Hematopoietic multipotent progenitor cell treated with erythropoietin and hydrocortisone succinate and interleukin-3 and kit ligand, for 6 days (in vitro differentiated cells): ENCODE measurements around the gene NRXN2.
A peak's percentile ranks its signal among the peaks of the same experiment; 100 is the strongest.

Experiments
- DNase-seq: peaks from one replicate; pipeline ENCODE4 v3.0.0-alpha.2; 2015

Gene NRXN2

DNA sequence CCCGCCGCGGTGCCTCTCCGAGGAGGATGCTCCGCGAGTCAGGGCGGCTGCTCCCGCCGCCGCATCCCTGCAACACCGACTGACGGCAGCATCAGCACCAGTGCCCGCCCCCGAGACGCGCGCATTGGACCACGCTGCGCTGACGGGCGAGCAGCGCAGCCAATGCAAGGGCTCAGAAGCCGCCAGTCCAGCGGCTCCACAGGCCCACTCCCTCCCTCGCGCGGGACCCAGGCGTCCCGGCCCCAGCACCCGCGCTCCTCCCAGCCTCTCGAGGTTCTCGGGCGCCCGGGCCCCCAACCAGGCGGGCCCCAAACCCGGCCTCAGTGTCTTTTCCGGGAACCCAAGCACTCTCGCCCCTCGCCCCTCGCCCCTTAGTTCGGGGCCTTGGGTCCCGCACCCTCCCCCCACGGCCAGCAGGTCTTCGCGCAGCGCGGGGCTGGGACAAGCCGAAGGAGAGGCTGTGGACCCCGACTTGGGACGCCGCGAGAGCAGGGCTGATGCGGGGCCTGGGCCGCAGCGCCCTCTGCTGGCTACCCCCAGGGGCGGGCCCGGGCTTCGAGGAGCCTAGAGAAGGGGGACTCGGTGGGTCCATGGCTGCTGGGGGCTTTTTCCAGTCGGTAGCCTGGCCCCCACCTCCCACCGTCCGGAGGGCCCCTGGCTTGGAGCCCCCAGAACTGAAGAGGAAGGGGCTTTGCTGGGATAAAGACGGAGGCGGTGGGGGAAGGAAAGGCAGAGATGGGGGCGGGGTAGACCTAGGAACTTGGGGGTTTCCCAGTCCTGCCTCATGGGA lies at the start of gene NRXN2:
Gene NRXN2, minus strand, starts transcription at position 81 of the 790 bp plus-strand sequence. CDS start 9,498 bp downstream, outside the sequence.
- DNase-seq = peak; percentile 83

DNA sequence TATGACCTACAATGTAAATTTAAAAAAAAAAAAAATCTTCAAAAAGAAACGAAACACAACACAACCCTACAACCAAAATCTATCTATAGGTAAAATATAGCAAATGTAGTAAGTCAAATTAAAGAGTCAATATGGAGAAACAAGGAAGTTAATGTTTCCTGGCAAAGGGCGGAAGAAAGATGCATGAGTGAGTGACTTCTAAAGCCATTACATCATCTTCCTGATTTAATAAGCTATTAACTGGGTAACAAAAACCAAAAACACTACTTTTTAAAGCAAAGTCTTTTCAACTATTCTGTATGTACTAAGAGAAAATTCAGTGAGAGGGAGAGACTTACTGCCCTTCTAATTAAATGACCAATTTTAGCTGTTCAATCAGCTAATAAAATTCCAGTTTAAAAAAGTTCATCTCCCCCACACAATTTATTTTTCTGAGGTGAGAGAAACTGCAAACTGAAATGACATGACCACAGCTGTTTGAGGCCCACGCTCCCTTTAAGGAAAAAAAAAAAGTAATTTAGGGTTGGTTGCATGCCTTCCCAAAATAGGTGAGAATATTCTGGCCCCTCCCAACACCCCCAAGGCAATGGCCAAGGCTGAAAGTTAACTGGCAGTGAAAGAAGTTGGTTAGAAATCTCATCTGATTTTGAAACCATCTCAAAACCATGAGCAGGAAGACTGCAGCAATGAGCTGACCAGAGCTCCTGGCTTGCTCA lies 49.5 kb upstream of the NRXN2 start:
- peak; percentile 48 for DNase-seq

DNA sequence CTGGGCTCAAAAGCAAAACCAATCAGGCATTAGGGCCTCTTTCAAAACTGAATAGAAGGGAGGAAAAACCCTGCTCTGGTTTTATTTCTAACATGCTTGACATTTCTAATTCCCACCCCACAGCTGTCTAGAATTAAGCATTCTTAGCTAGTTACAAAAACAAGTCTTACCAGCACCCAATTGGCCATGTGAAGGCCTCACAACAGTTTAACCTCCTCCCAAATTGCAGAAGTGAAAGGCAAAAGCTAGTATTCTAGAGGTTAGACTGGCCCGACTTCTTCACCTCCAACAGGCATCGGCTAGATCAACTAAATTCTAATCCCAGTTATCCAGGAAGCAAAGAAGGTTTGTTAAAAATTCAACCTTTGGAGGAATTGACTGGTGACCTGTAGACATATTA lies 48.9 kb upstream of the NRXN2 start:
- DNase-seq = no peak

DNA sequence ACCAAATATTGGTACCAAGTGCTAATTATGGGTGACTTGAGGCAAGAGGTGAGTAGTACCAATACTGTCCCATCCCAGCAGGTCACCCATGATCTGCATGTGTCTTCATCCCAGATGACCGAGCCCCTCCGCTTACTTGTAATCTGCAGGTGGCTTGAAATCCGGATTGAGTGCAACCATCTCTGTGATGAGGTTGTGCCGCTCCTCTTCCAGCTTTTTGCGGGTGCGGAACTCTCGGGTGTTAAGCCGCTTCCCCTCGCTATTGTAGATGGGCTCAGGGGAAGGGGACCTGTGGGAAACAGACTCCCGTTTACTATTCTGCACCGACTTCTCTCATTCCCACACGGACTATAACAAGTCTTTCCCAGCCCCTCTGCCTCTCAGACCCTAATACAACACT lies 47.1 kb upstream of the NRXN2 start:
- DNase-seq = no peak

DNA sequence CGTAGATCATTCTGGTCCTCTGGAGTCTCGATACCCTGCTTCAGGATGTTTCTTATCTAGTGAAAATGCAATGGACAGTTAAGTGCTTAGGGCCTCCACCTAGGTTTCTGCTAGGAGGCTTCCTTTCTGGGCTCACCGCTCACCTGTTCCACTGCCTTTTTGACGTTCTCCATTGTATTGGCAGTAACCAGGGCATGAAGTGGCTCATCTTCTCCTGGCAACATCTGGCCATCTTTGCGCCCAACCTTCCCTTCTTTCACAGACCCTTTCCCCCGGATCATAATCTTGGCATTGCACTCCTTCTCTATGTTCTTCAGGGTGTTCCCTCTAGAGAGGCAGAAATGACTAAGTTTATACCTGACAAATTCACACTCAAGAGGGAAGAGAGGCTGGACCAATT lies 46.3 kb upstream of the NRXN2 start:
- DNase-seq = no peak

DNA sequence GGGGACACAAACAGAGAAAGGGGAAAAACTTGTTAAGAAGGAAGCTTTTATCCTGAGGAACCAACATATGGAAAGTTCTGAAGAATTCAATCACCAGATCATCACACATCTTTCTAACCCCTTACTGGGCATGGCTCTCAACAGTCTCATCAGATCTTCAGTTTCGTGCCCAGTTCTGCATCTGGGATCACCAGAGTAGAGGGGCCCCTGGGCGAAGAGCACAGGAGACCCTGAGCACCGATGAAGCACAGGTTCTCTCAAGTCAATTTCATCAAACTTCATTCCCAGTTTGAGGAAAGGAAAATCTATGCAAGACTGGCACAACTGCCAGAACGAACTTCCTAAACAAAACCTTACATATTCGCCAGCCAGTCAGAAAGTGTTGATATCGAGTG lies 45.3 kb upstream of the NRXN2 start:
- DNase-seq = no peak

DNA sequence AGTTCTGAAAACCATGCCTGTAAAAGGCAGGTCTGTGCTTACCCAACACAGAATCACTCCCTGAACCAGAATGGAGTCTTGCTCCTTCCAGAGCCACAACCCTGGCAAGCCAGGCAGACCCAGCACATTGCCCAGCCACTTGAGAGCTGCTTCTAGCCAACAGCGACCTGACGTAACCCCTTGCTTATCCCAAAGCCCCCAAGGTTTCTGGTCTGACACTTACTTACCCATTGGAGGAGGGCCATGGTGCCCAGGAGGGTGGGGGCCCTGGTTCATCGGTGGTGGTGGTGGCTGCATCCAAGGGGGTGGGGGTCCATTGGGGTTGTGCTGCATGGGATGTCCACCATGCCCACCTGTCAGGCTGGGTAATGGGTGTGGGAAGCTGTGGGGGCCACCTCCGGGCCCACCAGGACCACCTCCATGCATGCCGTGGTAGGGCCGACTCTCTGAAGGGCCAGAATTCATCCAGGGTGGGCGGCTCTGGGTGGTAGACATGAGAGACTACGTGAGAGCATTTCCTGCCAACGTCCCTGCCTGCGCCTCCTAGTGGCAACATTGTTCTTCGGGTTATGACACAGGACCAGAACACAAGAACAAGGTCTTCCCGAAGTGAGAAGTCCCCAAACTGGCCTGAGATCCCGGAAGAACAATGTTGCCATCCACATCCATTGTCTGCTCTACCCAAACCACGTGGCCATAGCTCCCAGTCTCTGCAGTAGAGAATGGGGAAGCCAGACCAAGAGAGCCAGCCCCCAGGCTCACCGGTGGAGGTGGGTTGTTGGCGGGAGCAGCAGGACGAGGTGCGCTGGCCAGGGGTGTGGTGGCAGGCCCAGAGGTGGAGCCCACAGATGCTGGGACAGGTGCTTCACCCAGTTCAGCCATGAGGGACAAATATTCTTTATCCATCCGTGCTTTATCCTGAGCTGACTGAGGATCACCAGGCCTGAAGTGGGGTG lies 44.6 kb upstream of the NRXN2 start:
- peak; percentile 91 for DNase-seq

DNA sequence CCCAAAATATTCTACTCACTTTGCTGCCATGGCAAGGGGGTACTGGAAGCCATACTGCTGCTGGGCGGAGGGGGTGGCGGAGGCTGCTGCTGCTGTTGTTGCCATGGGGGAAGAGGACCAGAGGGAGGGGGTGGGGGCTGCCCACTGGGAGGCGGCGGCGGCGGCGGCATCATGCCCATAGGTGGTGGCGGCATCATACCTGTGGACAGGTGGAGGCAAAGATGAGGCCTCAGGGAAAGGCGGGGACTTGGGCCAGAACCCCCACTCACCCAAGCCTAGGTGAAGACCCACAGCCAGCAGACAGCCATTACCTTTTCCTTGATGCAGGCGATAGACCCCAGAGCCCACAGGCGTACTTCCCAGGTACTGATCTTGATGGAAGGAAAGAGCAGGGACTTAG lies 43.9 kb upstream of the NRXN2 start:
- no peak for DNase-seq

DNA sequence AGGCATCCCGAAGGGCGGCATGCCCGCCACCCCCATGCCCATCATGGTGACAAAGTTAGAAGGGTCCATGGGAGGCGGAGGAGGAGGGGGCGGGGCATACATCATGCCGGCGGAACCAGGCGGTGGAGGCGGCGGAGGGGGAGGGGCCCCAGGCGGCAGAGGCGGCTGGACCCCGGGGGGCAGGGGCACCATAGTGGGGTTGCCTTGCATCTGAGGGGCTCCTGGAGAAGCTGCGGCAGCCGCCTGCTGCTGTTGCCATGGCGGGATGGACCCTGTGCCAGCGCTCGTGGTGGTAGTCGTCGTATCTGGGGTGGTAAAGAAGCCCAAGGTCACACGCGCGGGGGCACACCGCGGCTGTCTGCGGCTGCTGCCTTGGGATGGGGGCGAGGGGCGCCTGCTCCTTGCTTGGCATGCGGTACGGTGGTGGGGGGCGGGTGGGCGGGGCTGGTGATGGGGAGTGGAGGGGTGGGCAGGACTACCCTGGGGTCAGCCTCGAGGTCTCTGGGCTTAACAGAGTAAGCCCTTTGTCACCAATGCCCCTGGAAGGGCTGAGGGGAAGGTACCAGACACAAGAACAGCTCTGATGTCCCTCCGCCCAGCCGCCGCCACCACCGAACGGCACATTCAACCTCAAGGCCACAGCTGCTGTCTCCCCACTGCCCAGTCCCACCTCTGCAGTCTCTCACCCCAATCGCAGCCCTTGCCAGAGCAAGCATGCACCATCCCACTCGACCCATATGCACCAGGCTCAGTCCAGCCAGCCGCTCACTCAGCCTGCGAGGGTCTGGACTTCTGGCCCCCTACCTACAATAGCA lies 43.1 kb upstream of the NRXN2 start:
- DNase-seq = no peak

DNA sequence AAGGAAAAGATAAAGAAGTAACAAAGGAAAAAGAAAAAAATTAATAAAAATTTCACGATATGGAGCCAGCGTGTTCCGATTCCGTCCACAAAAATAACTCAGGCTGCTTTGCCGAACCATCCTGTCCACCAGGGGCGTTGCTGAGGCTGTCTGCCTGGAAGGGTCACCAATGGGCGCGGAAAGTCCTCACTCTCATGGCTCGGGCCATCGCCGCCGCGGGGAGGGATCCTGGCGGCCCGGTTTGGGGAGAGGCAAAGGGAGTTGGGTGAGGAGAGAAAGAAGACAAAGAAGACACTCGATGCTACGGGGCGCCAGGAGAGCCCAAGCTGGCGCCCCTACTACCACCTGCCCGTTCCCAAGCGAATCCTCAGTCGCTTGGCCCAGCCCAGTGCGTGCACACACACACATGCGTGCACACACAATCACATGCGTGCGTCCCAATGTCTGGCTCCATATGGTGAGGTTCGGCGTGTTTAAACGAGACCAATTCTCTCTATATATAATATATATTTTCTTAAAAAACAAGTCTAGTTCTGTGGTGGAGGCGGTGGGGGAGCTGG lies 42.4 kb upstream of the NRXN2 start:
- DNase-seq = no peak

DNA sequence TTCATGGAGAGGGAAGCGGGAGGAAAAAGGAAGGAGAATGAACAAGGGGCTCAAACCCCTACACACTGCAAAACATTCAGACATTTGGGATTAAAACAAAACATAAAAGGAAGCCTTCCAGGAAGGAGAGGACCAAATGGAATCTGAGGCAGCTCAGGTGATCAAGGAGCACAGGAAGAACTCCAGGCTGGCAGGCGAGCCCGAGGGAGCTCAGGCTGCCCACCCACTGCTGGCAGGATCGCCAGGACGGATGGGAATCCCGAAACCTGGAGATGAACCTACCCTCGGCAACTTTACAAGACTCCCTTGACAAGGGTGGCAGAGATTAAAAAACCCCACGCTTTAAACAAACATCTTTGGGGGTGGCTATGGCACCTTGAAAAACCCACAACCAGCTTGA lies 41.8 kb upstream of the NRXN2 start:
- no peak for DNase-seq

DNA sequence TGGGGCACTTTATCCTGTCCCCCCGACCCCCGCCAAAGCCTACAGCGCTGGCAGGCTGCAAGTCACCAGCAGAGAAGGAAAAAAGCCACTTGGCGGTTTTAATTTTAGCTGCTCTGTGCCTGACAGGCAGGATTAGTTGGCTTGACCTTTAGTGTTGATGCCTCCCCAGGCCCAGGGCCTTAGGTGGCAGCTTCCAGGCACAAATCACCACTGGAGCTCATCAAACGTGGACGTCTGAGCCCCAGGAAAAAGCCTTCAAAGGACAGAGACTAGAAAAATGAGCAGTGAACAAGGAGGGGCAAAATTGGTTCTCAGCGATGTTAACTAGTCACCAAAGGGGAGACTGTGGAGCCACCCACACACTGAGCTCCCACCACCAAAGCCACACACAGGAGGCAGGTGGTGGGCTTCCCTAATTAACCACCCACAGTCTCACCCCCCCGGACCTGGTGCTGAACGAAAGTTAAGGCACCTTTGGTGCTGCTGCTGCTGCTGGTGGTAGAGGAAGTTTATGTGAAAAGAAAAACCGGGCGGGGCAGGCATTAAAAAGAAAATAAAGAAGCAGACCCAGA lies 41.1 kb upstream of the NRXN2 start:
- DNase-seq = no peak

DNA sequence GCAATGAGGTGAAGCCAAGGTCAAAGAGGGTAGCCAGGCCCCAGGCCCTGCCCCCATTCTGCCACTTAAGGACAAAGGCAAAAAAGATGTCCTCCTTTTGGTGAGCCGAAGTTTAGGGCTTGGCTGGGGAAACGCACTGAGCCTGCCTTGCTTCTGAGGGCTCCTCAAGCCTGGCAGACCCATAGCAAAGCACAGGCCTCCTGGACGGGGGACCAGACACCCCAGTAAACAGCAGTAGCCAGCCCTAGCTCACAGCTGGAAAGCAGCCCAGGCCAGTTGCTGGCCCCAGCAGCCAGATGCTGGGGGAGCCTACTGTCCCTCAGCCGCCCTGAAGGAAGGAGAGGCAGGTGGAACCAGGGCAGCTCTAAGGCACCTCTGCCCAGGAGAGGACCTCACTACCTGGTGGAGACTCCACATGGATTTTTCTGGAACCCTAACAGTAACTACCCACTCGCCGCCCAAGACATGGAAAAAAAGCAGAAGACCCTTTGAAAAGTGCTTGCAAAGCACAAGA lies 40.6 kb upstream of the NRXN2 start:
- DNase-seq = no peak

DNA sequence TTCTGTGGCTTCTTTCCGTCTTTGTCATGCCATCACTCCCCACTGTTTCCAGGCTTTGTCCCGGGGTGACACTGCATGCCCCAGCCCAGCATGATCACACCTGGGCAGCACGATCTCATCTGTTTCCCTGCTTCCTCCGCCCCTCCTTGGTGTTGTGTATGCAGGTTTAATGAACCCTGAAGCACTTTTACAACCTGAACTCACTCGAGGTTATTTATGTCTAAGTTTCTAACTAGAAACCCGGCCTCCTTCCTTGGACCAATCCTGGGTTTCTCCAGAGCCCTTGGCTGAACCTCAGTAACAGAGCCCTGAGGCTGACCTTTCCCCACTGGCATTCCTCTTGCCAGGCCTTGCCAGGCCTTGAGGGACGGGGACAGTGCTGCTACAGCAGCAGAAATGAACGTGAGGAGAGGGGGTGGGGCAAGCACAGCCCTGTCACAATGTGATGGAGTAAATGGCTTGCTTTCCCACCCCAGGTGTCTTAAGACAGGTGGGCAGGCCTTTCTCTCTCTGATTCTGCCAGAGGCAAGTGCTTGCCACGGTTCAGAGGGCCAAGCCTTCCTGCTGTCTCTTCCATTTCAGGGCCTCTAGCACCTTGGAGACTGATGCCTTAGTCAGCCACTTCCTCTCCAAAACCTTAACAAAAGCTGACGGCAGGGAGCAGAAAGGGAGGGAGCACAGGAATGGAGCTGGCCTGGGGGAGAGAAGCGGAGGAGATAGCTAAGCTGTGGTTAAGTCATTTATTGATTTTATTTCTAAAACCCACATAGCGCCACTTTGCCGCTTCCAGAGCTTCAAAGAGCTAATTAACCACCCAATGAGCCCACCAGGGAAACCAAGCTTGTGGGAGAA lies 39.9 kb upstream of the NRXN2 start:
- DNase-seq = no peak

DNA sequence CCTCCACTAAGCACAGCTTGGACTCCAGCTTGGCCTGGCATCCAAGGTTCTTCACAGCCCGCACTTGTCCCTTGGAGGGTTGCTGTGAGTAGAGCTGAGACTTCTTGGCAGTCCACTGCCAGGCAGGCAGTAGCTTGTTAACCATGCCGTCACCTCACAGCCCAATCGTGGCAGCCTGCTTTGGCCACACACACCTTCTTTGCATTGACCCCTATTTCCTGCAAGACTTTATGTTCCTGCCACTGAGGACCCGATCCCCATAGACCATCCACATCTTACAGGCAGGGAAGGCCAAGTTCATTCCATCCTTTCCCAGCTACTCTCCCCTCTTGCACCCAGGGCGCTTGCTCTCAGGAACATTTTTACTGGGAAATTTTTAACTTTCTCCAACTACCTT lies 39.3 kb upstream of the NRXN2 start:
- no peak for DNase-seq

DNA sequence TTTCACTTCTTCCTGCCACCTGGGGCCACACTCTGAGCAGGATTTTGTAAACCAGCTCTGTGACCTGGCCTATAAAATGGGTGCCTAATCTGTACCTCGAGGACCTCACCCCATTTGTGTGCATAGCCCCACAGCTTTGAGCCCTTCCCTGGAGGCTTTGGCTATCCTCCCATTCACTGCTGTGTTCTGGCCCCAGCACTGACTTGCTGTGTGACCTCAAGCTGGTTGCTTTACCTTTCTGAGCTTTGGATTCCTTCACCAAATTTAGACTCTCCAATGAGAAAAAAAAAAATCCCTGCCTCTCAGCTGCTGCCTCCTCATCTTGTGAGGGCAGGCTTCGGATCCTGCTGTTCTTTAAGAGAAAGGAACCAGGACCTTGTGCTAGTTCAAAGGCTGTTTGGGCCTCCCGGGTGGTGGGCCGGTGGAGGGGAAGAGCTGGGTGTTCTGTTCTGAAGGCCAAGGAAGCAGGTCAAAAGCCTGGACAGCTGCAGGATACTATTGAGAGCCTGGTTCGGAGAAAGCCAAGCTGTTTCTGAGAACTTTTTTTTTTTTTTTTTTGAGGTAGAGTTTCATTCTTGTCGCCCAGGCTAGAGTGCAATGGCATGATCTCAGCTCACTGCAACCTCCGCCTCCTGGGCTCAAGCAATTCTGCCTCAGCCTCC lies 37.9 kb upstream of the NRXN2 start:
- no peak for DNase-seq

DNA sequence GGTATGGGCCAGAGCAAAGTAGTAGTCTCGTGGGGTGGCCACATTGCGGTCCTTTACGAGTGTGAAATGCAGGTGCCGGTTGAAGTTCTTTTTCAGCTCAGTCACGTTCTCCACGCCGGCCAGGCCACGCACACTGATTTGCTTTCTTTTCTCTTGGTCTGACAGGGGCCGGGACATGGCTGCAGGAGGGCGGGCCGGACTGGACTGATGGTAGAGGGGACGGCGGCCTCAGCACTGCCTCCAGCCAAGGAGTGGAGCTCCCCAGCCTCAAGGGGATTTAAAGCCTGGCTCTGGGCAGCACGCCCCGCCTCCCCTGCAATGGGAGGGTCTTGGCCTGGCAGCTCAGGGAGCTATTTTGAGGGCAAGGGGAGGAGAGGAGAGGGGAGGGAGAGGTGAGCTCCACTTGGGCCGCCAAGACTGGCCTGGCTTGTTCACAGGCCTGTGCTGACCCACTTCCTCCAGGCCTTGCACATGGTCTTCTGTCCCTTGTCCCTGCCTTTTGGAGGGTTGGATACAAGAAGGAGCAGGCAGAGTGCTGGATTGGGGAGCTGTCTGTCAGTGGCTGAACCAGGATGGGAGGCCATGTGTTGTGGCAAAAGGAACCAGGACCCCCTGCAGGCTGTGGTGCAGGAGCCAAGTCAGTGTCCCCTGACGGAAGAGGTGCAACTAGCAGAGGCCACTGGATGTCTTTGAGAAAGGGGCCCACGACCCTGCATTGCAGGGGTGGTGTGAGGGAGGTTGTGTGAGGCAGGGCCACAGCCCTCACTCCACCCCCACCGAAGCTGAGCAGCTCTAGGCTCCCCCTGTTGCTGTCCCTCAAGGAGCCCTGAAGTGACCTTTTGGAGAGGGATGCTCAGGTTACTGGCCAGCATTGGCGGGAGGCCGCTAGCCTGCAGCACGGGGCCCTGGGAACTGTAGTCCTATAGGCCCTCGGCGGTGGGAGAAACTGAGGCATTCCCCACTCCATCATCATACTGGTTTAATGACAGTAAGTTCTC lies 37.0 kb upstream of the NRXN2 start, which contains the start of gene PYGM:
Gene PYGM, minus strand, starts transcription at position 253 of the 998 bp plus-strand sequence. Its CDS starts 76 bp downstream, at position 177.
- no peak for DNase-seq

DNA sequence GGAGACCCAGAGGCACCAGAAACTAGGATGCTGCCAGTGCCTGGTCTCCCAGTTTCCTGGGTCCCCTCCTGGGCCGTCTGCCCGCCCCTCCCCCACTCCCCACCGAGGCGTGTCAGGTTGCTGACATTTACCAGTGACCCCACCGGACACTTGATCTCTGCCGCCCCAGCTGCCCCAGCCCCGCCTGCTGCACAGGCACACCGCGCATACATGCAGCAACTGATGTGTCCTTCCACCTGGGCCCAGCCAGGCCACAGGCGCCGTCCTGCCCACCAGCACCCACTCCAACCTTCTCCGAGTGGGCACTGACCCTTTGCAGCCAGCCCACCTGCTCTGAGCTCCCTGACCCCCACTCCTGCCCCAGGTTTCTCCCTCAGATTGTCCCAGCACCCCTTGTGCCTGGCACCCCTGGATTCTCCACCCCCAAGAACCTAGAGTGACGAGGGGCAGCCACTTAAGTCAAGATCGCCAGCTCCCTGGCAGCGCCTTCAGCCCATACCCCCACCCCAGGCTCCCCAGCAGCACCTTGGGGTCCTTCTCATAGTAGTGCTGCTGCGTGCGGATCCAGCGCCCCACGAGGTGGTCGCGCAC lies 36.2 kb upstream of the NRXN2 start:
- DNase-seq = no peak
